ENCODE data around the gene COL15A1.

COL15A1 gene

DNA sequence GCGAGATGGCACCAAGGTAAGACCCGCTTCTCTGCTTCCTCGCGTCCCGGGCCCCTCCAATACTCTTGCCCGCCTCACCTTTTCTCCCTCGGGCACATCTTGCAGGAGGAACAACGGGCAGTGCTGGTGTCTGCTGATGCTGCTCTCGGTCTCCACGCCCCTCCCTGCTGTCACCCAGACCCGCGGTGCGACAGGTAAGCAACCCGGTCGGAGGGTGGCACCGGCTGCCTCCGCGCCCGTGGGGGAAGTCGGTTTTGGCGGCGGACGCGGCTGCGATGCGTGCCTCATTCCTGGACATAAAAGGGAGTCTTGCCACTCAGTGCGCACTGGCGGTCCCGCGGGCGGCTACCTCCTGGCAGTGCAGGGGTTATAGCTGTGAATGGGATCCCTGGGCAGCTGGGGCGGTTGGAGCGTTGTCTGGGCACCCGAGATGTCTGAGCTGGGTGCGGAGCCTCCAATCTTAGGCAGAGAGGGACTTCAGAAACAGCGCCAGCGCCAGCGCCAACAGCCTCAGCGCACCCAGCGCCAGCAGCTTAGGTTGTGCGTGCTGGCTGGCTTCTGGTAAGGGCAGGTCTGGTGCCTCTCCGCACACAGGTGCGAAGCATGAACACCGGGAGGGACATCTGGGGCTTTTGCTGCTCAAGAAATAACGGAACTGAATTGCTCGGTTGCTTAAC is 488 bp downstream of the COL15A1 start:
- no peak for DNase-seq (ENCODE audit: extremely low read depth in 1 of 2, low read depth in 1 of 2)

DNA sequence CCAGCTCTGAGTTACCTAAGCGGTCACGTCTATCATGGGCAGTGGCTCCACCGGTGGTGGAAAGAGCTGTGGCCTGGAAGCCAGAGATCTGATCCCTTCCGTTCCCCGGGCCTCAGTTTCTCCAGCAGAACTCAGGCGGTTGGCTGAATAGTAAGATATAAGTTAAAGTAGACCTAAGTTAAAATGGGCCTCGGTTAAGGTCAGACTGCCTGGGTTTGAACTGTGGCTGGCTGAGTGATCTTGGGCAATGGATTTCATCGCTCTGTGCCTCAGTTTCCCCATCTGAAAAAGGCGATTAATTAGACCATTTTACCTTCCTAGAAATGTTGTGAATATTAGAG is 997 bp downstream of the COL15A1 start:
- no peak for DNase-seq (ENCODE audit: extremely low read depth in 1 of 2, low read depth in 1 of 2)

GRCh38 chr9:98949565-98949964 is 5.9 kb downstream of the COL15A1 start:
- DNase-seq (ENCODE audit: extremely low read depth in 1 of 2, low read depth in 1 of 2): no peak

GRCh38 chr9:98950262-98950661 is 6.6 kb downstream of the COL15A1 start:
- DNase-seq (ENCODE audit: extremely low read depth in 1 of 2, low read depth in 1 of 2): no peak

- DNase-seq (ENCODE audit: extremely low read depth in 1 of 2, low read depth in 1 of 2): no peak
Measured at GRCh38 chr9:98951967-98952366, 8.3 kb downstream of the COL15A1 start.

DNA sequence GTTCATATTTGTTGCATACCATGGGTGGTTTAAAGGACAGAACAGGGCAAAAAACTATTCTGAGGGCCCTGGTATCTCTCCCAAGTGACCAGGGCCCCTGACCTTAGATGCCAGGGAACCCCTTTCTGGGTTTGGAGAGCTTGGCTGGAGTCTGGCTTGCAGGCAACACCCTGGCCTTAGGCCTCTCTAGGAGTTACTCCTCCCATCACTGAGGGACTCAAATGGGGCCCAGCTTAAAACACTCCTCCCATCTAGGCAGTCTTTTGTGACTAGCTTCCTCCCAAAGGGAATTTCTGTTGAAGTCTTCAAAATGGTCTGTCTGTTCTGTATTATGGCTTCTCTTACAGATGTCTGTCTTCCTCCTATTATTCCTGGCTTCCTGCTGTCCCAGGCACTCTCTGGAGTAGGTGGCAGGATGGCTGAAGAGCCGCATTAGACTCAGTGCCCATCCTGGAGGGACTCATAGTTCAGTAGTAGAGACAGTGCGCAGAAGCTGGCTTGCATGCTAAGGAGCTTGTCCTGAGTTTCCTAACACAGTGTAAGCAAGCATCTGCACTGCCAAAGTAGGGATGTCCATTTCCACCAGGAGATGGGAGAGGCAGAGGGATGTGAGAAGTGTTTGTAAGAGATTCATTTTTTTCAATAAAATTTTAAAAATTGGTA is 10.0 kb downstream of the COL15A1 start:
- no peak for DNase-seq (ENCODE audit: extremely low read depth in 1 of 2, low read depth in 1 of 2)

DNA sequence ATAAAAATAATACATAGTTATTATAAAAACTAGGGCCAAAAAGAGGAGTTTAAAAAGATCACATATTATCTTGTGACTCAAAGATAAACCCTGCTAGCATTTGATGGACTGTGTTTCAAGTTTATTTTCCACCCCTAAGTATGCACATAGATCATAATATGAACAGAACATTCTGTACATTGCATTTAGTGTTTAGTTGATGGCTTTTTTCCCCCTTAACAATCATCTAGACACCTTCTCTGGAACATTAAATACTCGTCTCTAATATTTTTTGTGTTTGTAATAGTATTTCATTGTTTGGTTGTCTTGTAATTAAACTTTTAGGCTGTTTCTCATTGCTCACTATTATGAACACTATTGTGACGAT is 10.5 kb downstream of the COL15A1 start:
- DNase-seq (ENCODE audit: extremely low read depth in 1 of 2, low read depth in 1 of 2): no peak

DNA sequence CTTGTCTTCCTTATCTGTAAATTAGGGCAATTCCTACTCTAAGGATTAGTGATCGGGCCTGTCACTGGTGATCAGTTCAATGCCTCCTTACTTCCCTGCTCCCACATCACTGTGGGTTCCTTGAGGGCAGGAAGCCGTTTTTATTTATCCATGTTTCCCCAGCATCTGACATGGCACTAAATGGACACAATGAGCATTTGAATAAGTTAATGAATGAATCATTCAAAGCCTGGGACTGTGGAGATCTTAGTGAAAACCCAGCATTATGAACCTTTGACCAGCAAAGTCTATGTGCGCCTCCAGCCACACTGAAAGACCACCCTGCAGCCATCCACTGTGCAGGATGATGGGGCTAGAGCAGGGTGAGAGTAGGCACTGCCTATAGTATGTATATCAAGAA is 11.6 kb downstream of the COL15A1 start:
- DNase-seq (ENCODE audit: extremely low read depth in 1 of 2, low read depth in 1 of 2): no peak

DNA sequence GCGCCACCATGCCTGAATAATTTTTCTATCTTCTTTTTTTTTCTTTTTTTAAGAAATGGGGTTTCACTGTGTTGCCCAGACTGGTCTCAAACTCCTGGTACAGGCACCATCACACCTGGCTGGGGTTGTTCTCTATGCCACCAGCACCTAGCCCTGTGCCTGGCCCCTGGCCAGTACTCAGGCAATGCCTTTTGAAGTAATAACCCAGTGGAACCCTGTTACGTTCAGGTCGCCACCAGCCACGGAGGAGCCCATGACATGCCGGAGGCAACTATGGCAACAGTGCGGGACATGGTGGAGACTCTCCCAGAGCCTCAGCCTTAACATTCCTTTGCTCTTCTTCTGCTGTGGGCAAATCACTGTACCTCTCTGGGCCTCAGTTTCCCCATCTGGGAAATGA is 14.1 kb downstream of the COL15A1 start:
- DNase-seq (ENCODE audit: extremely low read depth in 1 of 2, low read depth in 1 of 2): no peak

DNA sequence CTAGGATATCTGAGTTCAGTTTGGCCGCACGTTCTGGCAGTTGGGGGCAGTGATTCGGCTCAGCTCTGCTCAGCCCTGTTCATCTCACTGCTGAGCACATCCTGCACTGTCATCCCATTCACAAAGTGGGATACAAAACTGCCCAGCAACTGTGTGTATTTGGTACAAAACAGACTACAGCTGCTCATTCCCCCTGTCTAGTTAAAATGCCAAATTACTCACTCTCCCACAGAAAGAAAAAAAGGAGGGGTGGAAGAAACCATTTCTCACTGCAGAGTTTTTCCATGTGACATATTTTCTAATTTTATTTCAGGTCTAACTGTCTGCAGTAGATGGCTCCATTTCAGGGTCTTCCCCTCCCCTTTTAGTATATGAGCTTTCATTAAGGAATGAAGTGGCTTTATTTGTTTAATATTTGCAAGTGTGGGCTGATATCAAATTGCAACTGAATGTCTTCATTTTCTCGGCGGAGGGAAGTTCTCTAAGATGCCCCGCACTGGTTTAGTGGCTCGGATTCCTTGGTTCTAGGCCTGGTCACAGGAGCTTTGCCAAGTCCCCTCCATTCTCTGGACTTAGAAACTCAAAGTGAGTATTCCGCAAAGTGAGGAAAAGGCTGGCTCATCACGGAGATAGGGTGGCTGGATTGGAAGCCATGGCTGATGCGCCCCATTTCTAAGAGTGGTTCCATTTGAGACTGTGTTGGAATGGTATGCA is 14.7 kb downstream of the COL15A1 start:
- DNase-seq (ENCODE audit: extremely low read depth in 1 of 2, low read depth in 1 of 2): no peak

- no peak for DNase-seq (ENCODE audit: extremely low read depth in 1 of 2, low read depth in 1 of 2)
Measured at GRCh38 chr9:98960409-98960808, 16.7 kb downstream of the COL15A1 start.

GRCh38 chr9:98961513-98962180 is 17.9 kb downstream of the COL15A1 start:
- DNase-seq (ENCODE audit: extremely low read depth in 1 of 2, low read depth in 1 of 2): no peak

- no peak for DNase-seq (ENCODE audit: extremely low read depth in 1 of 2, low read depth in 1 of 2)
Measured at GRCh38 chr9:98962181-98962560, 18.5 kb downstream of the COL15A1 start.

DNA sequence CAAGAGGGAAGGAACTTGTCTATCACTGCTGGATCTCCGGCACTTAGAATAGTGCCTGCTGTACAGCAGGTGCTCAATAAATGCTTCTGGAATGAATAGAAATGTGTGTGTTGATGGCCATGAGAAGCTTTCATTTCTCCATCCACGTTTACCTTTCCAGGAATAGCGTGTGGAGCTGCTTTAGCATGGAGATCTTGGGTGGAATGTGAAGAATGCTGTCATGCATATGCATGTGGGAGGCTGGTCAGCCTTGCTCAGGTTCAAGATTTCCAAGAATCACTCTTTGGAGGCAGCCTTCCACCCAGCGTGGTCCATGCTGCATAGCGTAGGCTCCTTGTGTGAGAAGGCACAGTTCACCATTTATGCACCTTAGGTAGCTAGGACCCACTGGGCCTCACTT is 19.2 kb downstream of the COL15A1 start:
- DNase-seq (ENCODE audit: extremely low read depth in 1 of 2, low read depth in 1 of 2): no peak

GRCh38 chr9:98964201-98964600 is 20.5 kb downstream of the COL15A1 start:
- DNase-seq (ENCODE audit: extremely low read depth in 1 of 2, low read depth in 1 of 2): no peak

DNA sequence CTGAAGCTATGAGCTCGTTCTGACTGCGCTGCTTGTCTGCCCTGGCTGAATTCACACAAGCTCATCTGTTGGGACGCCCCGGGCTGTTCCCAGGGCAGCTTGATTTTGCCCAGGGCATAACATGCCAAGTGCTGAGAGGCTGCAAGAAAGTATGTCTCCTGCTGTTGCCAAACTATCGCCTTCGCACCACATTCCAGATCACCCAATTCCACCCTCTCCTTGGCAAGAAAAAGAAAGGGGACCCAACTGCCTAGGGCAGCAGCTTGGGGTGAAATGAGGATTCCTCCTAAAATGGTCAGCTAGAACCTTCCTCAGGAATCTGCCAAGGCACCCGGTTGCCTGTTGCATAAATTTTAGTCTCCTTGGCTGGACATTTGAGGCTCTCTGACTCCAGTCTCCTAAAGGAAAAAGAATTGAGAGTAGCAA is 21.2 kb downstream of the COL15A1 start:
- DNase-seq (ENCODE audit: extremely low read depth in 1 of 2, low read depth in 1 of 2): no peak

- DNase-seq (ENCODE audit: extremely low read depth in 1 of 2, low read depth in 1 of 2): no peak
Measured at GRCh38 chr9:98966676-98967075, 23.0 kb downstream of the COL15A1 start.

DNA sequence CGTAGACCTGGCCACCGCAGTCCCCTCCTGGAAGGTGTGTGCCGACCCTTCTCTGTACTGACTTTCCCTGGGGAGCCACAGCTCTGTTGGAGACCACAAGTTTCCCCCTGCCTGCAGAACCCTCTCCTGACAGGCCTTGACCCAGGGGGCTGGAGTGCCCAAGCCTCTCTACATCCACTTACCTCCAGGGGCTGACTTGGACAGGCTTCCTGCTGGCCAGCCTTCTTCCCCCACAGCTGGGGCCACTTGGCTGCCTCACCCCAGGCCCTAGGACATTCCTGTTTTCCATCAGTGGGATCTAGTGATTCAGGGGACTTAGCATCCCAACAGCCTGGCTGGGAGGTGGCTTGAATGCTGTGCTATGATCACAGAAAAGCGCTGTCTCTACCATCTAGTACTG is 23.6 kb downstream of the COL15A1 start:
- no peak for DNase-seq (ENCODE audit: extremely low read depth in 1 of 2, low read depth in 1 of 2)

DNA sequence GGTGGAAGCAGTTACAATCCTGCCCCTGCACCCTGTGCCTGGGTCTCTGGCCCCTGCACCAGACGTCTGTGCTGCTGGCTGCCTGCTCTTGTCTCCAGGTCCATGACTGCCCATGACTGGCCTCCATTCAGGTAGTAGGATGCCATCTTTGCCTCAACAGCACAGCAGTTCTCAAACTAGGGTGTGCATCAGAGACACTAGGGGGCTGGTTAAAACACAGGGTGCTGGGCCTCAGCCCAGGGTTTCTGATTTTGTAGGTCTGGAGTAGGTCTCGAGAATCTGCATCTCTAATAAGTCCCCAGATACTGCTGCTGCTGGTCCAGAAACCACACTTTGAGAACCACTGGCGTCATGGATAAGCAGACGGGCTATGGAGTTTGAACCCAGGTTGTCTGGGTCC is 24.0 kb downstream of the COL15A1 start:
- no peak for DNase-seq (ENCODE audit: extremely low read depth in 1 of 2, low read depth in 1 of 2)

DNA sequence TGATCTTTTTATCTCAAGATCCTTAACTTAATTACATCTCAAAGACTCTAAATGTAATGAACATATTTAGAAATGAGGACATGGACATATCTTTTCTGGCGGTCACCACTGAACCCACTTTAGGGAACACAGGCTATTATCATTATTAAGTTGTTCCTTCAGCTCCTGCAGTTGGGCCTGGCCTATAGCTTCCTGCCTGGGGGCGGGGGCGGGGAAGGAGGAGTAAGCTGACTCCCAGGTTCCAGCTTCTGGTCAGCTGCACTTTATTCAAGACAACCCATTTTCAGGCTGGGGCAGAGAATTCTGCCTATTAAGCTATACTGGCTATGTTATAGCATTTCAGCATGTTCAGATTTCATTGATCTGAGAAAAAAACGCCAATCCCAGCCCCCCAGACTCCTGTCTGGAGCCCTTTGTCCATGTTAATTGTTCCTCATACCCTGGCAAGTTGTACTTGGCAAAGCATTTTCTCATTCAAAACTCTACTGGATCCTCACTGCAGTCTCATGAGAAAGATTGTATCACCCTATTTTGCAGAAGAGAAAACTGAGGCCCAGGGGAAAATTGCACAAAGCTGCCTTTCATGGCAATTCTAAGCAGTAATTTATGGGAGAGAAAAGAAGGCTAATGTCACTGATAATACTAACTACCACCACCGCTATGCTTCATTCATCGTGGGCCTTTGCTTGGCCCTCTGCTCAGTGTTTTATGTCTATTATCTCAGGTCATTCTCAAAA is 25.1 kb downstream of the COL15A1 start:
- DNase-seq (ENCODE audit: extremely low read depth in 1 of 2, low read depth in 1 of 2): no peak

DNA sequence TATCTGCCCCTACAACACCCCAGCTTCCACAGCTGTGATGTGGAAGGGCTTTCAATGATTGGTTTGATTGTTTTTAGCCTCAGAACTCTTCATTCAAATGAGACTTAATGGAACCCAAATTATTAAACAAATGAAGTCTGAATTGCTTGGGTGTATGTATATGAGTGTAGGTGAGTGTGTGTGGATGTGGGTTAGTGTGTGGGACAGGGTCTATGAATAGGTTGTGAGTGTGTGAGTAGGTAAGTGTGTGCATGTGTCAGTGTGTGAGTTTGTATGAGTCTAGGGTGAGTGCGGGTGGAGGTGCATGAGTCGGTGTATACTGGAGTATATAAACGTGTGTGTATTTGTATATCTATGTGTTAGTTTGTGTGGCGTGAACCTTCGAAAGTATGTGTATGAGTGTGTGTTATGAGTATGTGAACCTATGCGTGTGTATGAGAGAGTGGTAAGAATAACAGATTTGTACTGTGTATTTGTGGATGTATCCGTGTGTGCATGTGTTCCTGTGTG is 26.9 kb downstream of the COL15A1 start:
- no peak for DNase-seq (ENCODE audit: extremely low read depth in 1 of 2, low read depth in 1 of 2)

All from stimulated activated CD8-positive, alpha-beta memory T cell treated with anti-CD3 and anti-CD28 coated beads, Interleukin-7, amount 100 ng/mL, for 48 hours (primary cell).